ENCODE data around the gene TTR.
A peak's percentile ranks its signal among the peaks of the same experiment; 100 is the strongest.

TTR gene

DNA sequence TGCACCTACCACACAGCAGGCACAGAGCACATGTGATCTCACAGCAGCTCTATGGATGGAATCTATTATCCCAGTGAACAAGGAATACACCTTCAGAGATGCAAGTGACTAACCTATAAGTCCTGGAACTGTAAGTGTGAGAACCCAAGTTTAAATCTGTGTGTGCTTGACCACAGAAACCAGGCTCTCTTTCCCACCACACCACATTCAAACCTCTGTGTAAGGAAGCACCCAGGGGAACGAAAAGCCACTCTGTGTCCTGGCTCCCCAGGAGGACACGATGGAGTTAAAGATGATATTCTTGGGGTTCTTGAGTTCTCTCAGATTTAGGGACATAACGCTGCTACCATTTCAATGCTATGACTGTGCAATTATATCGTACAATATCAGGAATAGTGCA, 38.9 kb downstream of the TTR start:
- TF ChIP-seq, protein P1, sequence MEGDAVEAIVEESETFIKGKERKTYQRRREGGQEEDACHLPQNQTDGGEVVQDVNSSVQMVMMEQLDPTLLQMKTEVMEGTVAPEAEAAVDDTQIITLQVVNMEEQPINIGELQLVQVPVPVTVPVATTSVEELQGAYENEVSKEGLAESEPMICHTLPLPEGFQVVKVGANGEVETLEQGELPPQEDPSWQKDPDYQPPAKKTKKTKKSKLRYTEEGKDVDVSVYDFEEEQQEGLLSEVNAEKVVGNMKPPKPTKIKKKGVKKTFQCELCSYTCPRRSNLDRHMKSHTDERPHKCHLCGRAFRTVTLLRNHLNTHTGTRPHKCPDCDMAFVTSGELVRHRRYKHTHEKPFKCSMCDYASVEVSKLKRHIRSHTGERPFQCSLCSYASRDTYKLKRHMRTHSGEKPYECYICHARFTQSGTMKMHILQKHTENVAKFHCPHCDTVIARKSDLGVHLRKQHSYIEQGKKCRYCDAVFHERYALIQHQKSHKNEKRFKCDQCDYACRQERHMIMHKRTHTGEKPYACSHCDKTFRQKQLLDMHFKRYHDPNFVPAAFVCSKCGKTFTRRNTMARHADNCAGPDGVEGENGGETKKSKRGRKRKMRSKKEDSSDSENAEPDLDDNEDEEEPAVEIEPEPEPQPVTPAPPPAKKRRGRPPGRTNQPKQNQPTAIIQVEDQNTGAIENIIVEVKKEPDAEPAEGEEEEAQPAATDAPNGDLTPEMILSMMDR (IDR thresholded peaks at IDR 0.05; ENCODE audit: borderline replicate concordance, control extremely low read depth, extremely low read depth, insufficient read depth, missing control alignments): no peak
- no peak for DNase-seq (ENCODE audit: low spot score)
- in situ Hi-C loops (cut with MboI; ENCODE audit: low sequenced_read_pairs, unreplicated experiment): no loop called here

DNA sequence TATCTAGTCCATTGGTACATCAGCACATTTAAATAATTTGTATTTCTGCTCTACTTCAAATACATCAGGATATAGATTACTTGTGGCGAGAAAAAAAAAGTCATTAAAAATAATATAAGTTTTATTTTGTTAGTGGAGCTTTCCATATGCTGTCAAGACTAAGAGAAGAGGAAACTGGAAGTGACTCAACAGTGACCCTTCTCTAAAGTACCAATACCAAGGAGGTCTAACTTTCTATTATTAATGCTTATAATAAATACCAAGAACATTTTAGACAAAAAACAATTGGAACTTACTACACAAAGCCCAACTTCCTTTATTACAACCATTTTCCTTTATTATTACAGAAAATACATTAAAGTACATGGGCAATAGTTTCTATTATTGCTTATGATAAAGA, 39.8 kb downstream of the TTR start:
- TF ChIP-seq, protein P1 (IDR thresholded peaks at IDR 0.05; ENCODE audit: borderline replicate concordance, control extremely low read depth, extremely low read depth, insufficient read depth, missing control alignments): no peak
- DNase-seq (ENCODE audit: low spot score): no peak
- in situ Hi-C loops (cut with MboI; ENCODE audit: low sequenced_read_pairs, unreplicated experiment): no loop called here

DNA sequence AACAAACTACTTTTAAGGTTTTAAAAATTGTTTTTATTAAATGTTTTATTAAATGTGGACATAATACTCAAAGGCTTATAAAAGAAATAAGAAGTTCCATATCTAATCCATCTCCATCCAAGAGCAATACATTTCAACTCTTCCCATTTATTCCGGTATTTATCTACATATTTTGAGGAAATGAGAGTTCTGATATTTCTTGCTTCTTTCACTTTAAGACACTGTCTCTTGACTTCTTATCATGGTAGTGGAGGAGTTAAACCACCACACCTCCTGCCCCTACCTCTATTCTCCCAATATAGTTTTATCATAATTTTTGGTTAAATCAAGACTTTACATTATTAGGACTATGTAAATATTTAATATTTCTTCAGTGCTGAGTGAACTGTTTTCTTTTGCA, 40.7 kb downstream of the TTR start:
- no peak for DNase-seq (ENCODE audit: low spot score)
- in situ Hi-C loops (cut with MboI; ENCODE audit: low sequenced_read_pairs, unreplicated experiment): no loop called here
- TF ChIP-seq, protein P1 (IDR thresholded peaks at IDR 0.05; ENCODE audit: borderline replicate concordance, control extremely low read depth, extremely low read depth, insufficient read depth, missing control alignments): no peak

DNA sequence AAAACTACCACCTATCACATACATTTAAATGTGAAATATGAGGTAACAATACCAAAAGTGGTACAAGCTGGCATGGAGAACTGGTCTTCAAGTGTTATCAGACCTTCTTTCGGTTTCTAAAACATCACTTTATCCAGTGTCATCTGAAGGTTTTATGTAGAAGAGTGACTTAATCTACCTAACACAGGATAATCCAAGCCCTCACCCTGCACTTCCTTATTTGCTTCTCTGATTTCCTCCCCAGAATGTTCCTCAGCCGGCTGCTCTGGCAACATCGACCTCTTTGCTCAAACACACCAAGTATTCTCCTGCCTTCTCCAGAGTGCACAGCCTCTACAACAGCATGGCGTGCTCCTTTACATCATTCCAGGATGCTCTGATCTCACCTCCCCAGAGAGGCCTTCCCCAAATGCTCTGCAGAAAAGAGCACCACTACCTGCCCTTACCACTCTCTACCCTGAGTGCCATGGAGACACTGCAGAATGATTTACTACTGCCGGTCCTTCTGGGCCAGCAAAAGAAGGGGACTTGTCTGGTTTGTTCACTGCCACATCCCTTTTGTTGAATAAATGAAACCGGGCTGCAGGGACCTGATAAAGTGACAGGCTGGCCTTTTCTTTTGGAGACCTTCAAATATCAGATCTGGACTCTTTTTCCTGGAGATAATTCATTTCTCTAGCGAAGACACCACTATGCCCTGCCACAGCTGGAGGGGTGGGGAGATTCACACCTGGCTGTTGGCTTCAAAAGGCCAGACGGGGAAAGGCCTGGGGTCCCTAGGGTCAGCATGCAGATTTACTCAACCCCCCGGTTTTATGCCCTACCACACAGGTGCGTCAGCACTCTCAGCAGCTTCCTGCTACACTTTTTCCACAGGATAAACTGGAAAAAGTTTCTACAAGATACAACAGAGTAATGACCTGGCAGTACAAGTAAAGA, 42.0 kb downstream of the TTR start:
- no peak for DNase-seq (ENCODE audit: low spot score)
- in situ Hi-C loops (cut with MboI; ENCODE audit: low sequenced_read_pairs, unreplicated experiment): no loop called here
- TF ChIP-seq, protein P1 (IDR thresholded peaks at IDR 0.05; ENCODE audit: borderline replicate concordance, control extremely low read depth, extremely low read depth, insufficient read depth, missing control alignments): no peak

DNA sequence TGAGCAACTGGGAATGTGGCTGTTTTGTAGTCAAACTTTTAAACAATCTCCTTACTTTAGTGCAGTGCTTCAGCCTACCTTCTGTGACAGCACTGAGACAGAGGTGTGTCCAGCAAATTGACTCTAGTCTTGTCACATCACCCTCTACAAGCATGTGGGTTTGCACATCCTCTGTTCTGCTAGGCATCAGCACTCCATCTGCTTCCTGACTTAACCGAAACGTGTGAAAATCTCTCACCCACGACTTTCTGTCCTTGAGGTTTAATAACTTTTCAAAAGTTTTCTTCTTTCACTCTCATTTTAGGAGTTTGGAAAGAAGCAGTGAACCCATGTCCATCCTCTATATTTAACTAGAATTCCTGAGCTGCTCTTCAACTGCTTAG, 42.6 kb downstream of the TTR start:
- DNase-seq (ENCODE audit: low spot score): peak; percentile 63
- in situ Hi-C loops (cut with MboI; ENCODE audit: low sequenced_read_pairs, unreplicated experiment): no loop called here
- TF ChIP-seq, protein P1 (IDR thresholded peaks at IDR 0.05; ENCODE audit: borderline replicate concordance, control extremely low read depth, extremely low read depth, insufficient read depth, missing control alignments): no peak

DNA sequence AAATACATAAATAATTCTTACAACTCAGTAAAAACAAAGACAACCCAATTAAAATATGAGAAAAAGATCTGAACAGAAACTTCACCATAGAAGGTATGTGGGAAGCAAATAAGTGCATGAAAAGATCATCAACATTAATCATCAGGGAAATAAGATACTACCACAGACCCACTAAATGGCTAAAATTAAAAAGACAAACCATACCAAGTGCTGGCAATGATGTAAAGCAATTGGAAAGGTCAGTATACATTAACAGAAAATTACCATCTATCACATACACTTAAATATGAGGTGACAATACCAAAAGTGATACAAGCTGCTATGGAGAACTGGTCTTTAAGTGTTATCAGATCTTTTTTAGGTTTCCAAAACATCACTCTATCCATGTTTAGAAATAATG, 44.7 kb downstream of the TTR start:
- in situ Hi-C loops (cut with MboI; ENCODE audit: low sequenced_read_pairs, unreplicated experiment): no loop called here
- DNase-seq (ENCODE audit: low spot score): no peak
- TF ChIP-seq, protein P1 (IDR thresholded peaks at IDR 0.05; ENCODE audit: borderline replicate concordance, control extremely low read depth, extremely low read depth, insufficient read depth, missing control alignments): no peak
